ENCODE data around the gene TXLNB.

DNA sequence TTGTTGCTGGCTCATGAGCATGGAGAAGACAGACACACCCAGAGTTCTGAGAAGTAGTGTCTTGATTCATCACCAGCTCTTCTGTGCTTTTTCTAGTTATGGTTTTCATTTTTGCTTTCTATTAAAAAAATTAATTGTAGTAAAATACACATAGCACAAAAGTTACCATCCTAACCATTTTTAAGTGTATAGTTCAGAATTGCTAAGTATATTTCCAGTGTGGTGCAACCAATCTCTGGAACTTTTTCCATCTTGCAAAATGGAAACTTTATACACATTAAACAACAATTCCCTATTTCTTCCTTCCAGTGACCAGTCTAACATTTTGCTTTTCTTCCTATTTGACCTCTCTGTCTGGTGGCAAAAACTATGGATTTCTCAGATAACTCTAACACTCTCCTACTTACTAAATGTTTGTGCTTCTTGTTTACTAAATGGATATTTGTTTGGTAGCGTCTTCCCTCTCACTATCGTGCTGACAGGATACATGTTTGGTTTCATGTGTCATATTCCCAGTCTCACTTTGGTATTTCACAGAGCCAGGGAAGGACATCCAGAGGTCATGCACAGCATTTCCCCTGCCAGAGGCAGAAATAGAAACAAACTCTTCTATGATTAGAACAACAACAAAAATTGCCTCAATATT, 40.6 kb downstream of the TXLNB start:
- TF ChIP-seq, protein P1, sequence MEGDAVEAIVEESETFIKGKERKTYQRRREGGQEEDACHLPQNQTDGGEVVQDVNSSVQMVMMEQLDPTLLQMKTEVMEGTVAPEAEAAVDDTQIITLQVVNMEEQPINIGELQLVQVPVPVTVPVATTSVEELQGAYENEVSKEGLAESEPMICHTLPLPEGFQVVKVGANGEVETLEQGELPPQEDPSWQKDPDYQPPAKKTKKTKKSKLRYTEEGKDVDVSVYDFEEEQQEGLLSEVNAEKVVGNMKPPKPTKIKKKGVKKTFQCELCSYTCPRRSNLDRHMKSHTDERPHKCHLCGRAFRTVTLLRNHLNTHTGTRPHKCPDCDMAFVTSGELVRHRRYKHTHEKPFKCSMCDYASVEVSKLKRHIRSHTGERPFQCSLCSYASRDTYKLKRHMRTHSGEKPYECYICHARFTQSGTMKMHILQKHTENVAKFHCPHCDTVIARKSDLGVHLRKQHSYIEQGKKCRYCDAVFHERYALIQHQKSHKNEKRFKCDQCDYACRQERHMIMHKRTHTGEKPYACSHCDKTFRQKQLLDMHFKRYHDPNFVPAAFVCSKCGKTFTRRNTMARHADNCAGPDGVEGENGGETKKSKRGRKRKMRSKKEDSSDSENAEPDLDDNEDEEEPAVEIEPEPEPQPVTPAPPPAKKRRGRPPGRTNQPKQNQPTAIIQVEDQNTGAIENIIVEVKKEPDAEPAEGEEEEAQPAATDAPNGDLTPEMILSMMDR (IDR thresholded peaks at IDR 0.05; ENCODE audit: poor library complexity), result no peak
- no peak for TF ChIP-seq EZH2 (IDR thresholded peaks at IDR 0.05; ENCODE audit: borderline replicate concordance)
- TF ChIP-seq EZH2phosphoT487 (IDR thresholded peaks at IDR 0.05; ENCODE audit: low read depth, severe bottlenecking, unreplicated experiment), result no peak

All from hepatocyte (in vitro differentiated cells).